ENCODE results near the gene ENKD1. TPM values are rescaled to one million over a fixed set of nuclear protein-coding genes. Genes with fewer than 3 reads are reported as not detected.
A peak's percentile ranks its signal among the peaks of the same experiment; 100 is the strongest.

The ENKD1 gene
- total and polyA plus RNA-seq, 2 experiments from 2014 or later: 11.6 to 11.8 TPM

GRCh38 chr16:67644038-67644437, 22.5 kb downstream of the ENKD1 start:
- Mint-ChIP-seq H3K4me3 (peak overlapping the region; percentile 55; the same call in 2 of the 3 replicates), H3K9me3 (no peaks in the 10 kb centered on the region), H3K4me1 (peaks cover 2% of the 10 kb centered on the region; the same call in 2 of the 3 replicates), H3K36me3 (ENCODE audit: low read depth) (peaks cover 9% of the 10 kb centered on the region), H3K27ac (no peak overlapping the region), H3K27me3 (ENCODE audit: insufficient read depth, low read depth, poor library complexity) (peaks cover 47% of the 10 kb centered on the region)
- Histone ChIP-seq H3K36me3 (ENCODE audit: insufficient read depth) (no peaks in the 10 kb centered on the region), H3K4me2 (no peak overlapping the region), H3K79me2 (replicated peaks; ENCODE audit: insufficient read depth) (no peaks in the 10 kb centered on the region), H3F3A (replicated peaks; ENCODE audit: low read depth) (peaks cover 3% of the 10 kb centered on the region; the same call in 1 of the 2 replicates), H3K4me1 (ENCODE audit: insufficient read depth) (no peaks in the 10 kb centered on the region; the same call in 1 of the 2 replicates), H4K20me1 (replicated peaks; ENCODE audit: insufficient read depth) (no peaks in the 10 kb centered on the region), H2AFZ (no peak overlapping the region), H3K27me3 (ENCODE audit: insufficient read depth) (peaks cover 44% of the 10 kb centered on the region), H3K27ac (ENCODE audit: low read depth) (no peak overlapping the region), H3K4me3 (no peak overlapping the region; the same call in 1 of the 2 replicates), H3K9me2 (ENCODE audit: insufficient read depth) (no peaks in the 10 kb centered on the region)
- no peak for TF ChIP-seq ZNF331 (CRISPR knock-in tag; IDR thresholded peaks at IDR 0.05; ENCODE audit: low read depth)
- no peak for TF ChIP-seq EZH2 (IDR thresholded peaks at IDR 0.05; ENCODE audit: low read depth, unreplicated experiment)
- no peak for TF ChIP-seq NANOG (IDR thresholded peaks at IDR 0.05; ENCODE audit: borderline replicate concordance)
- TF ChIP-seq POLR2AphosphoS5 (IDR thresholded peaks at IDR 0.05; ENCODE audit: low read depth): no peak
- TF ChIP-seq REST (IDR thresholded peaks at IDR 0.05; ENCODE audit: unreplicated experiment): no peak
- no peak for TF ChIP-seq EZH2phosphoT487 (IDR thresholded peaks at IDR 0.05; ENCODE audit: unreplicated experiment)
- no peak for TF ChIP-seq ZNF114 (CRISPR knock-in tag; IDR thresholded peaks at IDR 0.05)
- TF ChIP-seq CTCF (conservative IDR thresholded peaks at IDR 0.05; ENCODE audit: low read depth in 2 of 2): no peak
- no peak for TF ChIP-seq CREB1 (CRISPR knock-in tag; IDR thresholded peaks at IDR 0.05; ENCODE audit: low read depth)
- TF ChIP-seq ZNF462 (CRISPR knock-in tag; IDR thresholded peaks at IDR 0.05): no peak
- TF ChIP-seq JUNB (IDR thresholded peaks at IDR 0.05; ENCODE audit: unreplicated experiment): no peak
- no peak for TF ChIP-seq ETS1 (IDR thresholded peaks at IDR 0.05)
- TF ChIP-seq STAT1 (IDR thresholded peaks at IDR 0.05; ENCODE audit: unreplicated experiment): no peak
- no peak for ATAC-seq
- no peak for DNase-seq (ENCODE audit: low spot score)

Data from GM23338 (cell line).